Coronary artery (tissue), 2 donors: ENCODE data around the gene HSPB7.
"Not testable (repeated sequence)": the region's sequence is repeated elsewhere in the genome, so short reads cannot be mapped to it uniquely, and the experiment has no call there.

Experiments
- DNase-seq: peaks from one replicate; pipeline ENCODE4 v3.0.0-alpha.2; 2017; ENCODE audit warnings: low spot score
- H3K27ac ChIP-seq, 2 donors: fragments of 200-600 bp; sonication (generic); one replicate each; pipeline ENCODE4 v1.5.1; 2016 to 2019
- H3K4me3 ChIP-seq: fragments of 200-600 bp; sonication (generic); 2 replicates; pipeline ENCODE4 v1.5.1; 2016; ENCODE audit warnings: mild to moderate bottlenecking, moderate library complexity
- CTCF ChIP-seq: fragments of 200-600 bp; sonication (generic); IDR thresholded peaks from one replicate; pipeline ENCODE4 v1.5.1; 2019; ENCODE audit warnings: antibody characterized with exemption

The HSPB7 gene

GRCh38 chr1:16046842-16047241 lies 29.0 kb upstream of the HSPB7 start:
- TF ChIP-seq CTCF, result no peak
- DNase-seq, result no peak
- H3K27ac ChIP-seq, result no peak overlapping the region
- no peak overlapping the region for H3K4me3 ChIP-seq

- no peak overlapping the region for H3K4me3 ChIP-seq
- H3K27ac ChIP-seq, result no peak overlapping the region
- no peak for DNase-seq
- TF ChIP-seq CTCF, result no peak
Measured at GRCh38 chr1:16043950-16044349, 26.1 kb upstream of the HSPB7 start.

- no peak for TF ChIP-seq CTCF
- Histone ChIP-seq H3K27ac (no peak within 1 kb of the TSS), H3K4me3 (no peak within 1 kb of the TSS)
- DNase-seq, result no peak
Measured at GRCh38 chr1:16043521-16043920, 25.7 kb upstream of the HSPB7 start, which contains the start of gene CLCNKB. Gene CLCNKB, plus strand, starts transcription at chr1:16043782. Its CDS starts 711 bp downstream, at chr1:16044493.

GRCh38 chr1:16042654-16043053 lies 24.8 kb upstream of the HSPB7 start:
- not testable (repeated sequence) for H3K27ac ChIP-seq, DNase-seq, H3K4me3 ChIP-seq

- no peak overlapping the region for H3K4me3 ChIP-seq
- no peak overlapping the region for H3K27ac ChIP-seq
- TF ChIP-seq CTCF, result no peak
- DNase-seq, result no peak
Measured at GRCh38 chr1:16042096-16042495, 24.3 kb upstream of the HSPB7 start.

- H3K4me3 ChIP-seq, result no peak overlapping the region
- no peak for DNase-seq
- H3K27ac ChIP-seq, result no peak overlapping the region
- no peak for TF ChIP-seq CTCF
Measured at GRCh38 chr1:16041200-16041599, 23.4 kb upstream of the HSPB7 start.

GRCh38 chr1:16039871-16040270 lies 22.0 kb upstream of the HSPB7 start:
- DNase-seq, H3K4me3 ChIP-seq, H3K27ac ChIP-seq: not testable (repeated sequence)

- TF ChIP-seq CTCF, result no peak
- Histone ChIP-seq H3K4me3 (no peak overlapping the region), H3K27ac (no peak overlapping the region)
- no peak for DNase-seq
Measured at GRCh38 chr1:16038620-16038912, 20.7 kb upstream of the HSPB7 start.

- H3K4me3 ChIP-seq, H3K27ac ChIP-seq, DNase-seq: not testable (repeated sequence)
Measured at GRCh38 chr1:16036461-16036860, 18.6 kb upstream of the HSPB7 start.

GRCh38 chr1:16033103-16033632 lies 15.3 kb upstream of the HSPB7 start:
- H3K27ac ChIP-seq, result not testable (repeated sequence)

More at GRCh38 chr1:16033103-16033632, 15.3 kb upstream of the HSPB7 start:
- not testable (repeated sequence) for DNase-seq, H3K4me3 ChIP-seq
